SU-DHL-6 (cell line): ENCODE measurements around the gene OR5B21.

Experiments used
- H2AFZ ChIP-seq: fragments of 200-600 bp; sonication (generic); 2 replicates; pipeline ENCODE4 v1.6.1; 2014; ENCODE audit warnings: low read depth, mild to moderate bottlenecking, moderate library complexity, mixed read lengths, antibody characterized with exemption, low read length; ENCODE audit not compliant: severe bottlenecking
- H3F3A ChIP-seq: fragments of 200-600 bp; shearing (Covaris generic); 2 replicates; pipeline ENCODE4 v1.6.0; 2016; ENCODE audit warnings: antibody characterized with exemption, mild to moderate bottlenecking; ENCODE audit not compliant: insufficient read depth
- H3K27ac ChIP-seq: fragments of 200-600 bp; sonication (generic); 2 replicates; pipeline ENCODE4 v1.5.1; 2016; ENCODE audit warnings: low read depth, mild to moderate bottlenecking, low read length, moderate library complexity, mixed read lengths
- H3K27me3 ChIP-seq: fragments of 200-600 bp; sonication (generic), shearing (Covaris generic); 2 replicates; pipeline ENCODE4 v1.6.0; 2014; ENCODE audit warnings: mild to moderate bottlenecking, low read length
- H3K36me3 ChIP-seq: fragments of 200-600 bp; sonication (generic); 2 replicates; pipeline ENCODE4 v1.6.1; 2014; ENCODE audit warnings: mild to moderate bottlenecking, low read length, mixed read lengths
- H3K4me2 ChIP-seq: fragments of 300-600, 200-600 bp; shearing (Covaris generic), sonication (generic); 2 replicates; pipeline ENCODE4 v1.6.0; 2014; ENCODE audit warnings: low read length, low read depth, mild to moderate bottlenecking; ENCODE audit not compliant: poor library complexity, severe bottlenecking
- H3K4me3 ChIP-seq: fragments of 200-600 bp; sonication (generic); 2 replicates; pipeline ENCODE4 v1.5.1; 2014; ENCODE audit warnings: antibody characterized with exemption, low read length, mild to moderate bottlenecking, mixed read lengths; ENCODE audit not compliant: insufficient read depth, poor library complexity, severe bottlenecking
- H3K79me2 ChIP-seq: fragments of 200-600 bp; sonication (generic); 2 replicates; pipeline ENCODE4 v1.6.1; 2014; ENCODE audit warnings: mild to moderate bottlenecking, low read length, moderate library complexity; ENCODE audit not compliant: insufficient read depth
- H3K9ac ChIP-seq: fragments of 200-600 bp; sonication (generic); 2 replicates; pipeline ENCODE4 v1.7.0; 2014; ENCODE audit warnings: mild to moderate bottlenecking, low read length
- H3K9me2 ChIP-seq: fragments of 200-600 bp; sonication (generic); replicated peaks from 2 replicates; pipeline ENCODE4 v1.6.1; 2014; ENCODE audit warnings: low read length; ENCODE audit not compliant: insufficient read depth
- H3K9me3 ChIP-seq: fragments of 200-600 bp; sonication (generic); 2 replicates; pipeline ENCODE4 v1.6.1; 2014; ENCODE audit warnings: low read length, mixed read lengths; ENCODE audit not compliant: insufficient read depth
- H4K20me1 ChIP-seq: fragments of 200-600 bp; sonication (generic); 2 replicates; pipeline ENCODE4 v1.6.1; 2014; ENCODE audit warnings: low read depth, mild to moderate bottlenecking, antibody characterized with exemption, low read length, moderate library complexity, mixed read lengths
- EZH2phosphoT487 ChIP-seq: fragments of 200-600 bp; sonication (generic), shearing (Covaris generic); conservative IDR thresholded peaks from 2 replicates; pipeline ENCODE4 v1.6.1; 2018; ENCODE audit warnings: mild to moderate bottlenecking, antibody characterized with exemption, low read length, moderate library complexity, mixed read lengths
- TF ChIP-seq, protein P1 (sequence below): fragments of 200-600 bp; sonication (generic); IDR thresholded peaks from one replicate; pipeline ENCODE4 v1.5.1; 2017; ENCODE audit warnings: antibody characterized with exemption, mild to moderate bottlenecking, low read length, moderate library complexity; ENCODE audit not compliant: insufficient read depth, poor library complexity, severe bottlenecking

OR5B21 gene

DNA sequence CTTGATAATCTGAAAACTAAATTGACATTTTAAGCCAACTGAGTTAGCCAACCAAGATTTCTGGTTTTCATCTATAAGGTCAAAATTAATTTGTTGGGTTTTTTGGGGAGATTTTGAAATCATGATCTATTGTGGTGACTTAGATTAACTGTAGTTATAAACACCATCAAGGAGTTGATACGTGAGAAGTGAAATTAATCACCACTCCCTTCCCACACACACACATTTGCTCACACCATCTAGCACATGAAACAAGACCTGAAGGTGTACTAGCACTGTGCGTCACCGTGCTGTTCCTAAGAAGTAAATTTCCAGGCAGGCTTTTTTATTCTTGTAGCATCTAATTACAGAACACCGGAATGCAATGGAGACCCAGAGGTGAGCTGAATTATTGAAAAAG lies 2.1 kb downstream of the OR5B21 start:
- no peak overlapping the region for H2AFZ ChIP-seq
- H3K9me3 ChIP-seq = no peaks in the 10 kb centered on the region
- no peak overlapping the region for H3K9ac ChIP-seq
- no peak for TF ChIP-seq EZH2phosphoT487
- TF ChIP-seq, protein P1, sequence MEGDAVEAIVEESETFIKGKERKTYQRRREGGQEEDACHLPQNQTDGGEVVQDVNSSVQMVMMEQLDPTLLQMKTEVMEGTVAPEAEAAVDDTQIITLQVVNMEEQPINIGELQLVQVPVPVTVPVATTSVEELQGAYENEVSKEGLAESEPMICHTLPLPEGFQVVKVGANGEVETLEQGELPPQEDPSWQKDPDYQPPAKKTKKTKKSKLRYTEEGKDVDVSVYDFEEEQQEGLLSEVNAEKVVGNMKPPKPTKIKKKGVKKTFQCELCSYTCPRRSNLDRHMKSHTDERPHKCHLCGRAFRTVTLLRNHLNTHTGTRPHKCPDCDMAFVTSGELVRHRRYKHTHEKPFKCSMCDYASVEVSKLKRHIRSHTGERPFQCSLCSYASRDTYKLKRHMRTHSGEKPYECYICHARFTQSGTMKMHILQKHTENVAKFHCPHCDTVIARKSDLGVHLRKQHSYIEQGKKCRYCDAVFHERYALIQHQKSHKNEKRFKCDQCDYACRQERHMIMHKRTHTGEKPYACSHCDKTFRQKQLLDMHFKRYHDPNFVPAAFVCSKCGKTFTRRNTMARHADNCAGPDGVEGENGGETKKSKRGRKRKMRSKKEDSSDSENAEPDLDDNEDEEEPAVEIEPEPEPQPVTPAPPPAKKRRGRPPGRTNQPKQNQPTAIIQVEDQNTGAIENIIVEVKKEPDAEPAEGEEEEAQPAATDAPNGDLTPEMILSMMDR = no peak
- no peaks in the 10 kb centered on the region for H3F3A ChIP-seq
- H3K36me3 ChIP-seq = no peaks in the 10 kb centered on the region
- no peaks in the 10 kb centered on the region for H4K20me1 ChIP-seq
- H3K79me2 ChIP-seq = no peaks in the 10 kb centered on the region
- no peak overlapping the region for H3K4me3 ChIP-seq
- no peak overlapping the region for H3K4me2 ChIP-seq
- no peak overlapping the region for H3K27ac ChIP-seq
- H3K9me2 ChIP-seq = no peaks in the 10 kb centered on the region
- H3K27me3 ChIP-seq = no peaks in the 10 kb centered on the region

DNA sequence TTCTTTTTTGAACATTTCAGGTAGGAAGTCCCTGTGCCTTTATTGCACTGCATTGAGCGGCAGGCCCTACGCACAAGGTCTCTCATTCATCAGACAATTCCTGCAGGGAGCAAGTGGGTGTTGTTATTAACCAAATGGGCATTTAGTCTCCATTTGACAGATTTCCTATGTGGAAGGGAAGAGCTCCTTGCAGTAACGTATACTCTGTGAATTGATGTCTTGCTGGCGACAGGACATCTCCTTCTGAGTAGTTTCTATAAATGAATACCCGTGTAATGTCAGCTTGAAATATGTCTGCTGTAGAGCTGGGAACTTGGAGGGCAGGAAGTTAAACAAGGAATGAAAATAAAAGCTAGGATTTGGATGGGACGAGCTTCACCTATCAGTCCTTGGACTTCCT lies 3.7 kb downstream of the OR5B21 start:
- Histone ChIP-seq H3K9ac (no peak overlapping the region), H4K20me1 (no peaks in the 10 kb centered on the region), H3K79me2 (no peaks in the 10 kb centered on the region), H3K4me3 (no peak overlapping the region), H3K9me3 (no peaks in the 10 kb centered on the region), H3K36me3 (no peaks in the 10 kb centered on the region), H3K27ac (no peak overlapping the region), H2AFZ (no peak overlapping the region), H3K27me3 (no peaks in the 10 kb centered on the region), H3K9me2 (no peaks in the 10 kb centered on the region), H3K4me2 (no peak overlapping the region), H3F3A (no peaks in the 10 kb centered on the region)
- TF ChIP-seq, protein P1 = no peak
- no peak for TF ChIP-seq EZH2phosphoT487

DNA sequence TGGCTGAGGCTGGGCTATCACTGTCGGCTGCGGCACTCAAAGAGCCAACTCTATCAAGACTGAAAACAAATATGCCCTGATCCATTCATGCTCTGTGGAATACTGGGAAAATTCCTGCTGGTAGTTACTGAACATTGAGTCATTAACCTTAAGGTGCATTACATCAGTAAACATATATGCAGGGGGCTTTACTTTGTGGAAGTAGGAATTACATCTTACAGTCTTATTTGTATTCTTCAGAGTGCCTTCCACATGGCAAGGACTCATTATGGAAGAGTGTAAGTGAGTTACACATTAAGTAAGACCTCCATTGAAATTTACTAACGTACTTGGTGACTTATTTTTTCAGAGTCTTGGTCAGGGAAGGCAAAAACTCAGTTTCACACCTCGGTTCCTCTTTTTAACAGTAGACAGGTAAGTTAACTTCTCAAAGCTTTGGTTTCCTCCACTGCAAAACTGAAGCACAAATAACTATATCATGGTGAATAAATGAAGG lies 4.5 kb downstream of the OR5B21 start:
- Histone ChIP-seq H2AFZ (no peak overlapping the region), H4K20me1 (no peaks in the 10 kb centered on the region), H3K4me3 (no peak overlapping the region), H3K27ac (no peak overlapping the region), H3K9me3 (no peaks in the 10 kb centered on the region), H3K9ac (no peak overlapping the region), H3K36me3 (no peaks in the 10 kb centered on the region), H3K27me3 (no peaks in the 10 kb centered on the region), H3K4me2 (no peak overlapping the region), H3F3A (no peaks in the 10 kb centered on the region), H3K9me2 (no peaks in the 10 kb centered on the region), H3K79me2 (no peaks in the 10 kb centered on the region)
- no peak for TF ChIP-seq EZH2phosphoT487
- TF ChIP-seq, protein P1 = no peak
